Glomerular visceral epithelial cell (primary cell): Measurements from ENCODE around the gene GCNT4.

Source experiments
- DNase-seq: peaks from one replicate; pipeline ENCODE4 v3.0.0-alpha.2; 2016; ENCODE audit errors: extremely low spot score

GCNT4 gene

DNA sequence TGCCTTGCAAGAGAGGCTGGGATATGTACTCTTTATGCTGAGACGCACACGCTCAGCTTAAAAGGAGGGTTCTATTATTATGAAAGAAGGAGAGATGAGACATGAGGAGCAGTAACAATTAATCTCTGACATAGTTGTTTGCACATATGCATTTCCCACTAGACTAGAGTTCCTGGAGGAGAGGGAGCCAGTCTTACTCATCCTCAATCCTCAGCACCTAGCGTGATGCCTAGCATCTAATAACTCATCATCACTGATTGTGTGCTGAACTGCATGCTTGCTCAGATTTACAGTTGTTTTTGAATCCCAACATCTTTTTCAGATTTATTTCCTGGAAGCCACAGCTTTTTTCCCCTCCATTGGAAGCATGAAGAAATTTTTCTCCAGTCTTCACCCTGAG is 35.5 kb downstream of the GCNT4 start:
- no peak for DNase-seq

DNA sequence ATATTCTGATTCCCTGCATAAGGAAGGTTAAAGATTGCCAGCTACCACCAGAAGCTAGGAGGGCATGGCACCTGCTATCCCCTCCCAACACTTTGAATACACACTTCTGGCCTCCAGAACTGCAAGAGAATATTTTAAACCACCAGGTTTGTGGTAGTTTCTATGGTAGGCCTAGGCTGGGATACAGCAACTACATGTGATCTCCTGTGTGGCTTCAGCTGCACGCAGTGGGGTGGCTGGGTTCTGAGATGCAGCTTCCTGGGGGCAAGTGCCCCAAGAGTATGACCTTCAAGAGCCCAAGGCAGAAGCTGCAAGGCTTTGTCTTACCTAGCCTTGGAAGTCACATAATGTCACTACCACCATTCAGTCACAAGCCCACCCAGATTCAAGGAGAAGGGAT is 39.6 kb downstream of the GCNT4 start:
- DNase-seq: no peak

DNA sequence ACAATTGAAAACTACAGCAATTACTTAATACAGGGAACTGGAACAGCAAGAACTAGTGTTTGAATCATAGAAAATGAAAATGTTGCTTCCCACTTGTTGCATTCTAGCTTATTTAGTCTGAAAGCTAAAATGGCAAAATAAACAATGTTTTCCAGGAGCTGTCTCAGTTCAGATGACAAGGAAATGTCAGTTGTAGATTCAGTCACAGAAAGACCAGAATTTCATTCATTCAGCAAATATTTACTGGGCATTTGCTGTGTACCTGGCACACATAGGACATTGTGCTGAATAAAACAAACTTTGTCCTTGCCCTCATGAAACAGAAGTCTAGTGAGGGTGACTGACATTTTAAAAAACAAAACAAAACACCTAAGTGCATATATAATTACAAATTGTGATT is 41.5 kb downstream of the GCNT4 start:
- no peak for DNase-seq

DNA sequence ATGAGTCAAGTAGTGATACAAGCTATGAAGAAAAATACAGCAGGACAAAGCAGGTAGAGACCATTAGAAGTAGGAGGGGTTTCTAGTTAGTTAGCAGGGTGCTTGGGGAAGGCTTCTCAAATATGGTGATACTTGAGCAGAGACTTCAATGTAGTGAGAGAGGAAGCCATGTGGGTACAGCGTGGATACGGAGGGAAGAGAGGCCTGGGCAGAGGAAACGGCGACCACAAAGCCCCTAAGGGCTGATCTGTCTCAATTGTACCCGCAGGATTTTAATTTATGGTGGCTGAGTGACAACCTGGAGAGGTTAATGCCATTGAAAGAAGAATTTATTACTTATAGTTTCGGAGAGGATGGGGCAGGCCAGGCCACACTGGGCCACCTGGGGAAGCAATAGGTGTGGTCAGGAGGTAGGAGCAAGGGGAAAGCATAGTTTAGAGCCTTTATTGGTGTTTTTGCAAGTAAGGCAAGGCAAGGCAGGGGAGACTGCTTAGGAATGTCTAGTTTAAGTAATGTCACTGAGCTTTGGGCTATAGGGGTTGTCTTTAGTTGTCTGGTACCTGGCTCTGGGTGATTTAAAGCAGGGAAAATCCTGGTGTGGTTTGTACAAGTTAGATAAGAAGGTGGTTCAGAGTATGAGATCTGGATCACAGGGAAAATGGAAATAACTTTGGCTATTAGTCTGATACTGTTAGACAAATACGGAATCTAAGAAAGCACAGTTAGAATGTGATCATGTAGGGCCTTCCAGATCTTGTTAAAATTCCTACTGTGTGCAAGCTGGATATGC is 42.6 kb downstream of the GCNT4 start:
- DNase-seq: no peak

DNA sequence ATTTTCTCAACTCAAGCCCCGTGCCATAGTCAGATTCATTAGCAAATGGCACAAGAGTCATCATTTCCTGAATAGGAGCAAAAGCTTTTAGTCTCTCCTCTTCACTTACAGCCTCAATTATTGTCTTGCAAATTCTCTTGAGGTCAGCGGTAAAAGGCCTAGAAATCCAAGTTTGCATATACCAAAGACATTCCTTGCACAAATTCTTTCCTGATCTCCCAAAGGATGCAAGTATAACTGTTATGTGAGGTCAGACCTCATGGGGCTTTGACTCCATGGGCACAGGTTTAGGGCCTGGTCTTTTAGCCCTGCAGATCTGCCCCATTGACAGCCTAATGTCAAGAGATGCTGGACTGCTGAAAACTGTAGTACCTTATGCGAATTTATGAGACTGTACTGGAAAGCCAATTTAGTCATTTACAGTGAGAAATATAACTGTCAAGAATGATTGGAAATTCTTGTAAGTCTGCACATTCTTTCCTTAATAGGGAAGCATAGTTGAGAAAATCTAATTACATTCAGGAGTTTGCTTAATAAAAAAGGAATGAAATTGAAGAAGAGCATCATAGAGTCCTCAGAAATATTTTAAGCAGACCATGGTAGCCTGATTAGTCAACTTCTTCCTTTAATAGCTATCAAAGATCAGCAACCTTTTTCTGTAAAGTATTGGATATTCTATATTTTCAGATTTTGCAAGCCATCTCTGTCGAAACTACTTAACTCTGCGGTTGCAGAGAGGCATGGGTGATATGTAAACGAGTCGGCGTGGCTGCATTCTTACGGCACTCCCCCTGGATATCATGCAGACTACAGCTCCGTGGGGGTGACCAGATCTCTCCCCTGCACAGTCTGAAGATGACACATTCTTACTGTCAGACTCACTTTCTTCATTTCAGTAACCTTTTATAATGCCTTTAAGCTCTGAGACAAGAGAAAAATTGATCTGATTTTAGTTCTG is 45.2 kb downstream of the GCNT4 start:
- DNase-seq: no peak

DNA sequence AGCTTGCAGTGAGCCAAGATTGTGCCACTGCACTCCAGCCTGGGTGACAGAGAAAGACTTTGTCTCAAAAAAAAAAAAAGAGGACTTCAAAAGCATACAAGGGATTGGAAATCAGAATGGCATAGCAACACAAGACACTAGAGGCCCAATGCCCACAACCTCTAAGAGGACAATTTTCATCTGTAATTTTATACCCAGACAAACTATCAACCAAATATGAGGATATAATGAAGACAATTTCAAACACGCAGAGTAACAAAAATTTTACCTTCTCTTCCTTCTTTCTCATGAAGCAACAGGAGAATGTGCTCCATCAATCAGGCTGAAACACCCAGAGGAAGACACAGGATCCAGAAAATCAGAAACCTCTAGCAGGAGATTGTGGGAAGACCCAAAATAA is 46.8 kb downstream of the GCNT4 start:
- no peak for DNase-seq
